ENCODE results near the gene KIAA0040. TPM values are rescaled to one million over a fixed set of nuclear protein-coding genes. Genes with fewer than 3 reads are reported as not detected.

The KIAA0040 gene
- total and polyA plus RNA-seq, 4 donors, result 4.6 to 12.0 (median 5.7) TPM

DNA sequence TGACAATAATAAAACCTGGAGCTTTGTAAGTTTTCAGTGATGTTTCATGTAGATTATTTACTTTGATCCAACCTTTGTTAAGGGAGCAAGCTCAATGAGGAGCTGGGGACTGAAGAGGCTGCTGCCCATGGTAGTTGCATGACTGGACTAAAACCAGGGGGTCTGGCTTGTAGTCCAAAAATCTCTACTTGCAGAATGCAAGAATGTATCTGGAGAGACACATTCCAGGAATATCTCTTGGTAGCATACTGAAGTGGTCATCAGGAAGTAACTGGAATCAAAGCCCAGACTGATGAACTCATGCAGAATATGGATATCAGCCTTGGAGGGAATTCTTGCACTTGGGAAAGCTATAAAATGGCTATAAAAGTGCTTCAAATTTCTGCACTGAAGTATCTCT is 5.8 kb upstream of the KIAA0040 start:
- Histone ChIP-seq H3K9me3 (ENCODE audit: control insufficient read depth in 4 of 4, low read length in 3 of 4) (no peaks in the 10 kb centered on the region), H3K27ac (ENCODE audit: low read depth in 1 of 2, low read length in 2 of 2) (no peak overlapping the region), H3K36me3 (ENCODE audit: control insufficient read depth in 4 of 4, insufficient read depth in 3 of 4, low read depth in 1 of 4, low read length in 3 of 4) (no peaks in the 10 kb centered on the region), H3K4me1 (ENCODE audit: control insufficient read depth in 4 of 4, insufficient read depth in 4 of 4, low read length in 3 of 4) (peaks cover 0 to 8% (median 5%) of the 10 kb centered on the region in 4 donors), H3K4me3 (ENCODE audit: low read depth in 1 of 3, low read length in 3 of 3) (no peak overlapping the region), H3K27me3 (ENCODE audit: control insufficient read depth in 4 of 4, insufficient read depth in 4 of 4, low read length in 3 of 4) (no peaks in the 10 kb centered on the region), H3K9ac (ENCODE audit: low read depth in 1 of 2, low read length in 2 of 2) (no peak overlapping the region)
- no peak for DNase-seq (ENCODE audit: low spot score)
- TF ChIP-seq, protein P1, sequence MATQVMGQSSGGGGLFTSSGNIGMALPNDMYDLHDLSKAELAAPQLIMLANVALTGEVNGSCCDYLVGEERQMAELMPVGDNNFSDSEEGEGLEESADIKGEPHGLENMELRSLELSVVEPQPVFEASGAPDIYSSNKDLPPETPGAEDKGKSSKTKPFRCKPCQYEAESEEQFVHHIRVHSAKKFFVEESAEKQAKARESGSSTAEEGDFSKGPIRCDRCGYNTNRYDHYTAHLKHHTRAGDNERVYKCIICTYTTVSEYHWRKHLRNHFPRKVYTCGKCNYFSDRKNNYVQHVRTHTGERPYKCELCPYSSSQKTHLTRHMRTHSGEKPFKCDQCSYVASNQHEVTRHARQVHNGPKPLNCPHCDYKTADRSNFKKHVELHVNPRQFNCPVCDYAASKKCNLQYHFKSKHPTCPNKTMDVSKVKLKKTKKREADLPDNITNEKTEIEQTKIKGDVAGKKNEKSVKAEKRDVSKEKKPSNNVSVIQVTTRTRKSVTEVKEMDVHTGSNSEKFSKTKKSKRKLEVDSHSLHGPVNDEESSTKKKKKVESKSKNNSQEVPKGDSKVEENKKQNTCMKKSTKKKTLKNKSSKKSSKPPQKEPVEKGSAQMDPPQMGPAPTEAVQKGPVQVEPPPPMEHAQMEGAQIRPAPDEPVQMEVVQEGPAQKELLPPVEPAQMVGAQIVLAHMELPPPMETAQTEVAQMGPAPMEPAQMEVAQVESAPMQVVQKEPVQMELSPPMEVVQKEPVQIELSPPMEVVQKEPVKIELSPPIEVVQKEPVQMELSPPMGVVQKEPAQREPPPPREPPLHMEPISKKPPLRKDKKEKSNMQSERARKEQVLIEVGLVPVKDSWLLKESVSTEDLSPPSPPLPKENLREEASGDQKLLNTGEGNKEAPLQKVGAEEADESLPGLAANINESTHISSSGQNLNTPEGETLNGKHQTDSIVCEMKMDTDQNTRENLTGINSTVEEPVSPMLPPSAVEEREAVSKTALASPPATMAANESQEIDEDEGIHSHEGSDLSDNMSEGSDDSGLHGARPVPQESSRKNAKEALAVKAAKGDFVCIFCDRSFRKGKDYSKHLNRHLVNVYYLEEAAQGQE (IDR thresholded peaks at IDR 0.05), result peak; percentile 51
- TF ChIP-seq GABPA (IDR thresholded peaks at IDR 0.05 in 1 of 2, conservative IDR thresholded peaks at IDR 0.05 in 1 of 2) (no peak), RXRA (IDR thresholded peaks at IDR 0.05) (peak in 1 of 2 donors; percentile 13)
- TF ChIP-seq, protein P2, sequence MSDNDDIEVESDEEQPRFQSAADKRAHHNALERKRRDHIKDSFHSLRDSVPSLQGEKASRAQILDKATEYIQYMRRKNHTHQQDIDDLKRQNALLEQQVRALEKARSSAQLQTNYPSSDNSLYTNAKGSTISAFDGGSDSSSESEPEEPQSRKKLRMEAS (IDR thresholded peaks at IDR 0.05), result no peak

DNA sequence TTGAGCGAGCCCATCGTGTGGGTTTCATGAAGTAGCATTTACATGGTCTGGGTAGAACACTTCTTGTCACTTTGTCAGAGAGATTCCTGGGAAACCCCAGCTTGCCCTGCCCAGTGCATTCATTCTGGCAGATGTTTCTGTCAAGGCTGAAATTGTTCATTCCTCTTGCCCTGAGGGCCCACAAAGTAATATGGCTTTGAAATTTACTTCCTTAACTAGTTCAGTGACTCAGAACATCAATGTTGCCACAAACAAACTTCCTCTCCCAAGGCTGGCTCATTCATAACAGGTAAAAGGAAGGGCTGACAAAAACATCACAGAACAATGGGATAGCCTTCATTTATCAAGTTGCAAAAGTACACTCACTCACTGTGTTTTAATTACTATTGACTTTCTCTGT is 5.0 kb upstream of the KIAA0040 start:
- Histone ChIP-seq H3K36me3 (ENCODE audit: control insufficient read depth in 4 of 4, insufficient read depth in 3 of 4, low read depth in 1 of 4, low read length in 3 of 4) (no peaks in the 10 kb centered on the region), H3K9ac (ENCODE audit: low read depth in 1 of 2, low read length in 2 of 2) (no peak overlapping the region), H3K4me1 (ENCODE audit: control insufficient read depth in 4 of 4, insufficient read depth in 4 of 4, low read length in 3 of 4) (peaks cover 0 to 12% (median 6%) of the 10 kb centered on the region in 4 donors), H3K27ac (ENCODE audit: low read depth in 1 of 2, low read length in 2 of 2) (no peak overlapping the region), H3K9me3 (ENCODE audit: control insufficient read depth in 4 of 4, low read length in 3 of 4) (no peaks in the 10 kb centered on the region), H3K27me3 (ENCODE audit: control insufficient read depth in 4 of 4, insufficient read depth in 4 of 4, low read length in 3 of 4) (no peaks in the 10 kb centered on the region), H3K4me3 (ENCODE audit: low read depth in 1 of 3, low read length in 3 of 3) (no peak overlapping the region)
- TF ChIP-seq HNF4A (conservative IDR thresholded peaks at IDR 0.05) (no peak), JUND (IDR thresholded peaks at IDR 0.05) (no peak), FOXA1 (IDR thresholded peaks at IDR 0.05) (no peak), NR2F2 (IDR thresholded peaks at IDR 0.05) (no peak), TAF1 (conservative IDR thresholded peaks at IDR 0.05) (no peak), EGR1 (IDR thresholded peaks at IDR 0.05; ENCODE audit: low read depth in 2 of 2) (no peak), RXRA (IDR thresholded peaks at IDR 0.05) (no peak), YY1 (IDR thresholded peaks at IDR 0.05) (no peak), GABPA (IDR thresholded peaks at IDR 0.05 in 1 of 2, conservative IDR thresholded peaks at IDR 0.05 in 1 of 2) (no peak)
- TF ChIP-seq, protein P3, sequence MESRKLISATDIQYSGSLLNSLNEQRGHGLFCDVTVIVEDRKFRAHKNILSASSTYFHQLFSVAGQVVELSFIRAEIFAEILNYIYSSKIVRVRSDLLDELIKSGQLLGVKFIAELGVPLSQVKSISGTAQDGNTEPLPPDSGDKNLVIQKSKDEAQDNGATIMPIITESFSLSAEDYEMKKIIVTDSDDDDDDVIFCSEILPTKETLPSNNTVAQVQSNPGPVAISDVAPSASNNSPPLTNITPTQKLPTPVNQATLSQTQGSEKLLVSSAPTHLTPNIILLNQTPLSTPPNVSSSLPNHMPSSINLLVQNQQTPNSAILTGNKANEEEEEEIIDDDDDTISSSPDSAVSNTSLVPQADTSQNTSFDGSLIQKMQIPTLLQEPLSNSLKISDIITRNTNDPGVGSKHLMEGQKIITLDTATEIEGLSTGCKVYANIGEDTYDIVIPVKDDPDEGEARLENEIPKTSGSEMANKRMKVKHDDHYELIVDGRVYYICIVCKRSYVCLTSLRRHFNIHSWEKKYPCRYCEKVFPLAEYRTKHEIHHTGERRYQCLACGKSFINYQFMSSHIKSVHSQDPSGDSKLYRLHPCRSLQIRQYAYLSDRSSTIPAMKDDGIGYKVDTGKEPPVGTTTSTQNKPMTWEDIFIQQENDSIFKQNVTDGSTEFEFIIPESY (IDR thresholded peaks at IDR 0.05), result no peak
- TF ChIP-seq, protein P2 (IDR thresholded peaks at IDR 0.05), result no peak
- TF ChIP-seq, protein P4, sequence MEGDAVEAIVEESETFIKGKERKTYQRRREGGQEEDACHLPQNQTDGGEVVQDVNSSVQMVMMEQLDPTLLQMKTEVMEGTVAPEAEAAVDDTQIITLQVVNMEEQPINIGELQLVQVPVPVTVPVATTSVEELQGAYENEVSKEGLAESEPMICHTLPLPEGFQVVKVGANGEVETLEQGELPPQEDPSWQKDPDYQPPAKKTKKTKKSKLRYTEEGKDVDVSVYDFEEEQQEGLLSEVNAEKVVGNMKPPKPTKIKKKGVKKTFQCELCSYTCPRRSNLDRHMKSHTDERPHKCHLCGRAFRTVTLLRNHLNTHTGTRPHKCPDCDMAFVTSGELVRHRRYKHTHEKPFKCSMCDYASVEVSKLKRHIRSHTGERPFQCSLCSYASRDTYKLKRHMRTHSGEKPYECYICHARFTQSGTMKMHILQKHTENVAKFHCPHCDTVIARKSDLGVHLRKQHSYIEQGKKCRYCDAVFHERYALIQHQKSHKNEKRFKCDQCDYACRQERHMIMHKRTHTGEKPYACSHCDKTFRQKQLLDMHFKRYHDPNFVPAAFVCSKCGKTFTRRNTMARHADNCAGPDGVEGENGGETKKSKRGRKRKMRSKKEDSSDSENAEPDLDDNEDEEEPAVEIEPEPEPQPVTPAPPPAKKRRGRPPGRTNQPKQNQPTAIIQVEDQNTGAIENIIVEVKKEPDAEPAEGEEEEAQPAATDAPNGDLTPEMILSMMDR (IDR thresholded peaks at IDR 0.05; ENCODE audit: low read depth, low read length, missing input control), result no peak
- TF ChIP-seq, protein P1 (IDR thresholded peaks at IDR 0.05), result no peak
- DNase-seq (ENCODE audit: low spot score), result no peak
- WGBS, result 78% methylated on average over 2 of the region's 2 CpGs
